SK-N-SH treated with all-trans-retinoic acid at 6 μM for 48 hours (cell line): ENCODE data around the gene MRPS31.

Source experiments
- ATAC-seq: fragments of 200-7000 bp; cut with Tn5 transposase; 3 replicates; pipeline ENCODE4 v1.9.1; 2020; ENCODE audit warnings: mild to moderate bottlenecking, moderate library complexity
- BACH2 ChIP-seq: fragments of 250-450 bp; sonication (Bioruptor Pico); IDR thresholded peaks from 2 replicates; pipeline ENCODE4 v1.9.0; 2021; ENCODE audit warnings: mild to moderate bottlenecking, borderline replicate concordance
- CREB5 ChIP-seq: fragments of 250-450 bp; sonication (Bioruptor Pico); IDR thresholded peaks from 2 replicates; pipeline ENCODE4 v1.5.1; 2020; ENCODE audit warnings: low read depth, mild to moderate bottlenecking, moderate library complexity
- ESRRG ChIP-seq: fragments of 250-450 bp; sonication (Bioruptor Pico); IDR thresholded peaks from 2 replicates; pipeline ENCODE4 v1.6.1; 2021; ENCODE audit warnings: mild to moderate bottlenecking
- GLIS3 ChIP-seq: fragments of 250-450 bp; sonication (Bioruptor Pico); IDR thresholded peaks from 2 replicates; pipeline ENCODE4 v1.5.0; 2020; ENCODE audit warnings: mild to moderate bottlenecking, moderate library complexity
- ISL1 ChIP-seq: fragments of 250-450 bp; sonication (Bioruptor Pico); IDR thresholded peaks from 2 replicates; pipeline ENCODE4 v2.1.2; 2022; ENCODE audit warnings: mild to moderate bottlenecking, moderate library complexity
- OSR1 ChIP-seq: fragments of 250-450 bp; sonication (Bioruptor Pico); IDR thresholded peaks from 2 replicates; pipeline ENCODE4 v1.8.0; 2022; ENCODE audit warnings: moderate library complexity, mild to moderate bottlenecking, inconsistent platforms
- PATZ1 ChIP-seq: fragments of 250-450 bp; sonication (Bioruptor Pico); IDR thresholded peaks from 2 replicates; pipeline ENCODE4 v1.8.0; 2020; ENCODE audit warnings: mild to moderate bottlenecking, moderate library complexity, borderline replicate concordance
- POU6F1 ChIP-seq: fragments of 250-450 bp; sonication (Bioruptor Pico); IDR thresholded peaks from 2 replicates; pipeline ENCODE4 v1.8.0; 2021; ENCODE audit warnings: low read depth, mild to moderate bottlenecking, moderate library complexity, borderline replicate concordance
- RARB ChIP-seq: fragments of 250-450 bp; sonication (Bioruptor Pico); IDR thresholded peaks from 2 replicates; pipeline ENCODE4 v1.8.0; 2021; ENCODE audit warnings: mild to moderate bottlenecking, moderate library complexity
- SNAI2 ChIP-seq: fragments of 250-450 bp; sonication (Bioruptor Pico); IDR thresholded peaks from 2 replicates; pipeline ENCODE4 v1.5.0; 2020; ENCODE audit warnings: mild to moderate bottlenecking, moderate library complexity
- TCF4 ChIP-seq: fragments of 250-450 bp; sonication (Bioruptor Pico); IDR thresholded peaks from 2 replicates; pipeline ENCODE4 v1.8.0; 2021; ENCODE audit warnings: mild to moderate bottlenecking, moderate library complexity, borderline replicate concordance
- TOX ChIP-seq: fragments of 250-450 bp; sonication (Bioruptor Pico); IDR thresholded peaks from 2 replicates; pipeline ENCODE4 v1.8.0; 2021; ENCODE audit warnings: mild to moderate bottlenecking, moderate library complexity, borderline replicate concordance
- TSHZ2 ChIP-seq: fragments of 250-450 bp; sonication (Bioruptor Pico); IDR thresholded peaks from 2 replicates; pipeline ENCODE4 v1.5.0; 2020; ENCODE audit warnings: mild to moderate bottlenecking, moderate library complexity
- ZC3H10 ChIP-seq: fragments of 250-450 bp; sonication (Bioruptor Pico); IDR thresholded peaks from 2 replicates; pipeline ENCODE4 v1.5.1; 2021; ENCODE audit warnings: mild to moderate bottlenecking, moderate library complexity
- ZFP3 ChIP-seq: fragments of 250-450 bp; sonication (Bioruptor Pico); IDR thresholded peaks from 2 replicates; pipeline ENCODE4 v1.5.0; 2020; ENCODE audit warnings: mild to moderate bottlenecking, moderate library complexity
- ZFP30 ChIP-seq: fragments of 450-650 bp; formaldehyde crosslinking; IDR thresholded peaks from 2 replicates; pipeline ENCODE4 v1.5.0; 2022; ENCODE audit warnings: mild to moderate bottlenecking, moderate library complexity
- ZNF565 ChIP-seq: fragments of 450-650 bp; formaldehyde crosslinking; conservative IDR thresholded peaks from 2 replicates; pipeline ENCODE4 v1.5.0; 2020; ENCODE audit warnings: low read depth, mild to moderate bottlenecking, moderate library complexity
- ZNF8 ChIP-seq: fragments of 450-650 bp; formaldehyde crosslinking; IDR thresholded peaks from 2 replicates; pipeline ENCODE4 v1.5.0; 2020; ENCODE audit warnings: mild to moderate bottlenecking, moderate library complexity

The MRPS31 gene

GRCh38 chr13:40799508-40799907 lies 28.5 kb upstream of the MRPS31 start:
- TF ChIP-seq GLIS3 (CRISPR knock-in tag) (no peak), OSR1 (CRISPR knock-in tag) (no peak), ISL1 (CRISPR knock-in tag) (no peak), RARB (no peak), ZNF565 (CRISPR knock-in tag) (no peak), TOX (no peak), PATZ1 (CRISPR knock-in tag) (no peak), TCF4 (CRISPR knock-in tag) (no peak), ZFP3 (CRISPR knock-in tag) (no peak)
- TF ChIP-seq, all 23 proteins: peak for 0
- ATAC-seq = no peak

GRCh38 chr13:40798380-40798779 lies 27.4 kb upstream of the MRPS31 start:
- ATAC-seq = no peak
- no peak for TF ChIP-seq ZFP30 (CRISPR knock-in tag)
- no peak for TF ChIP-seq ISL1 (CRISPR knock-in tag)
- no peak for TF ChIP-seq POU6F1 (CRISPR knock-in tag)
- TF ChIP-seq ESRRG (CRISPR knock-in tag) = no peak
- no peak for TF ChIP-seq GLIS3 (CRISPR knock-in tag)
- no peak for TF ChIP-seq BACH2 (CRISPR knock-in tag)
- TF ChIP-seq ZC3H10 (CRISPR knock-in tag) = no peak
- no peak for TF ChIP-seq TOX
- no peak for TF ChIP-seq ZNF8 (CRISPR knock-in tag)

GRCh38 chr13:40796649-40797048 lies 25.7 kb upstream of the MRPS31 start:
- ATAC-seq = no peak
- TF ChIP-seq ZFP3 (CRISPR knock-in tag) (no peak), CREB5 (CRISPR knock-in tag) (no peak), TOX (no peak), BACH2 (CRISPR knock-in tag) (no peak), RARB (no peak), TCF4 (CRISPR knock-in tag) (no peak), ZC3H10 (CRISPR knock-in tag) (no peak), PATZ1 (CRISPR knock-in tag) (no peak), SNAI2 (CRISPR knock-in tag) (no peak), OSR1 (CRISPR knock-in tag) (no peak), TSHZ2 (CRISPR knock-in tag) (no peak)
